ENCODE data around the gene CD38. TPM values are rescaled to one million over a fixed set of nuclear protein-coding genes. Genes with fewer than 3 reads are reported as not detected.

CD38 gene
- total RNA-seq, 1 donor from 2014 or later = 2.6 TPM

- no peak for DNase-seq (ENCODE audit: low spot score)
These were observed 90.0 kb downstream of the CD38 start for GRCh38 chr4:15868111-15868510.

DNA sequence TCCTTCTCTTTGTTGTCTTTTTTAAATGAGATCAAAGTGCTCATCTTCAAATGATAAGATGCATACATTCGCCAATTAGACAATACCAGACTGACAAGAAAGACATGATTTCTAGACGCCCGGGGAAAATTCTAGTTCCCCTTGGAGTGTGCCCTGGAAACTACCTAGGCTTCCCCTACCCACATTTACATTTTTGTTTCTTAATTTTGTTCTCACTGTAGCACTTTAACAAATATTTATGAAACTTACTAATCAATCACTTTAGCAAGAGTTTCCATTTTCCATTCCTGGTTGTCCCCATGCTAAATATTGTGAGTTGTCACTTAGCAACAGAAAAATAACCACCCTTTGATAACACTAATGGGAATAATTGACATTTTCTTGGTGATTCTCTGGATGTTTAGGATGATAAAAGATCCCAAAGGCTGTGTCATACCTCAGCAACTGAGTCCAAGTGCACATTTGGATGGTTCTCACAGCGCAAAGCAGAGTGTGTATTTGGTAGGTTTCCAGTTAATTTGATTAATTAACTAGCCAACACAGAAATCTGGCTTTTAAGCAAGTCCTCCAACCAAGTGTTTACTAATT, 90.8 kb downstream of the CD38 start:
- DNase-seq (ENCODE audit: low spot score) = no peak

DNA sequence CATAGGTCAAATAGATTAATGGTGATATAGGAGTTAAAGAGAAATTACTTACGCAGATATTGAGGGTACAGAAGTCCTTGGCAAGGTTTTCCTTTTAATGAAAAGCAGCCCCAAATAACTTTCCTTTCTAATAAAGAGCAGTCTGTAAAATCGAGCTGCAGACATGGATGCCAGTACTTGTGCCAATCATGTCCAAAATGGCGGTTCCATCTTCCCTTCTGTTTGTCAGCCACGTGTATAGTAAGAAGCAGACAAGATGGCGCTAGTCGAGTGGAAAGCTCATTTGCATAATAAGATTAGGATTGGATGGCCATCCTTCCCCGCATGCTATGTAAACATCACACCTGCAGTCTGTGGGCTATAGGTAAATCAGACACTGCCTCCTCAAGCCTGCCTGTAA, 92.0 kb downstream of the CD38 start:
- DNase-seq (ENCODE audit: low spot score) = peak; percentile 6

DNA sequence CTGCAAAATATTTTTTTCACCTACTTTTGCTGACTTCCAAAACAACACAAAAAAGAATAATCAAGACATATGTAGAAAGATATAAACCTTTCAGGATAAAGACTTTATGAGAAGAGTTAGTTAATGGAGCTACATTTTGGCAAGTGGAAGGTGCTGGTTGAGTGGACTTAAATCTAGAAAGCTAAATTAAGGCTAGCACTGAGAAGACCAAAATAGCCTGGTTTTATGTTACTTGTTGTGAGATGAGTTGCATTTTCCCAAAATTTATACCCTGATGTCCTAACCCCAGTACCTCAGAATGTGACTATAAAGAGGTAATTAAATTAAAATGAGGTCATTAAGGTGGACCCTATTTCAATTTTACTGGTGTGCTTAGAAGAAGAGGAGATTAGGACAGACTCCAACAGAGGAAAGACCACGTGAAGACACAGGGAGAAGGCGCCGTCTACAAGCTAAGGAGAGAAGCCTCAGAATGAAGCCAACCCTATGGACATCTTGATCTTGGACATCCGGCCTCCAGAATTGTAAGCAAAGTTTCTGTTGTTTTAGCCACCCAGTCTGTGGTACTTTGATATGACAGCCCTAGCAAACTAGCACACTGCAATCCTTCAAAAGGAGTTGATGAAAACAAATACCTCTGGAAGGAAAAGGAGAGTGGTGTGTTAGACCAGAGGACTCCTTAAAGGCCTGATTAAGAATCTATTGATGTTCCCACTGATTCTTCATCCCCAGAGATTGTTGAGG, 93.0 kb downstream of the CD38 start:
- DNase-seq (ENCODE audit: low spot score) = no peak

DNA sequence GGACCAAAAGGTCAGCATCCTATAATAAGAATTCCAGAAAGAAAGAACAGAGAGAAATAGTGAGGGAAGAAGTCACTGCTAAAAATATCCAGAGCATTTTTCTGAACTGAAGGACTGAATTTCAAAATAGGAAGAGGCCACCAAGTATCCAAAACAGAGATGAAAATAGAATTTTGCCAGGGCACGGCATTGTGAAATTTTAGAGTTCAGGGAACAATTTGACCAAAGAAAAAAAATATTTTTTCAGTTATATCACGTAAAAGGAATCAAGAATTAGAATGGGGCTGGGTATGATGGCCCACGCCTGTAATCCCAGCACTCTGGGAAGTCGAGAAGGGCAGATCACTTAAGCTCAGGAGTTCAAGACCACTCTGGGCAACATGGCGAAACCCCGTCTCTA, 95.0 kb downstream of the CD38 start:
- peak; percentile 20 for DNase-seq (ENCODE audit: low spot score)

DNA sequence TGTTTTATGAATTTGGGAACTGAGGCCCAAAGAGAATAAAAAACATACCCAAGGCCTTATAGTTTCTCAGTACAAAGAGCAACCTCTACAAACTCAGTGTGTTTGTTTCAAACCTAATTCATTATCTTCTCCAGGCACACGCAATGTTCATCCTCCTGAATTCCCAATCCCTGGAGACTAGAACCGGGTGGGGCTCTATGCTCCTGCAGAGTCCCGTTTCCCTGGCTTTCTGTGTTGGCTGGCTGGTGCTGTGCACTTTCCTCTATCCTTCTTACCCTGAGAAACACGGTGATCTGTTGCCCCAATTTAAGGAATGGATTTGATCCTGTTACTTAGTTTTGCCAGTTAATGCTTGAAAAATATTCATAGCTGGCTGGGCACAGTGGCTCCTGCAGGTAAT, 96.5 kb downstream of the CD38 start:
- DNase-seq (ENCODE audit: low spot score) = peak; percentile 5

GRCh38 chr4:15875663-15876460, 97.7 kb downstream of the CD38 start:
- peak; percentile 12 for DNase-seq (ENCODE audit: low spot score)

DNA sequence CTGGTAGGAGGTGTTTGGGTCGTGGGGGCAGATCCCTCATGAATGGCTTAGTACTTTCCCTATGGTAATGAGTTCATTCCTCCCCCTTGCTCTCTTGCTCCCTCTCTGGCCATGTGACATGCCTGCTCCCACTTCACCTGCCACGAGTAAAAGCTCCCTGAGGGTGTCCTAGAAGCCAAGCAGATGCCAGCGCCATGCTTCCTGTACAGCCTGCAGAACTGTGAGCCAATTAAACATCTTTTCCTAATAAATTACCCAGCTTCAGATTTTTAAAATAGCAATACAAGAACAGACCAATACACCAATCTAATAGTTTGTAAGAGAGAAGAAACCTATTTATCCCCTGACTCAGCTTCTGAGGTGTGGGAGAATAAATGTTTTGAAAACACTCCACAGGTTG, 99.9 kb downstream of the CD38 start:
- peak; percentile 23 for DNase-seq (ENCODE audit: low spot score)

- no peak for DNase-seq (ENCODE audit: low spot score)
These were observed 103.7 kb downstream of the CD38 start for GRCh38 chr4:15881820-15882219.

DNA sequence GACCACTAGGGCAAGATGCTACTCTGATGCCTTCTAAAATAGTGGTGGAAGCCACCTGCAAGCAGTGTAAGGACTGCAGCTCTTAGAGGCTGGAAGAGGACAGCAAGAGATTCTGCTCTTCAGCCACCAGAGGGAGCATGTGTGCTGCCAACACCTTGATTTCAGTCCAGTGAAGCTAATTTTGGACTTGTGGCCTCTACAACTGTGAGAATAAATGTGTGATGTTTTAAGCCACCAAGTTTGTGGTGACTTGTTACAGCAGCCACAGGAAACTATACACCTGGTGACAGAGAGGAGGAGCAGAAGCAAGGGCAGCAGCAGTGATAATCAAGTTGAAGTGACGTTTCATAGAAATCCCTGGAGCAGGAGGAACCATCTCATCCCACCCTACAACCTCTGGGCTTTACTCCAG, 104.6 kb downstream of the CD38 start:
- peak; percentile 49 for DNase-seq (ENCODE audit: low spot score)

DNA sequence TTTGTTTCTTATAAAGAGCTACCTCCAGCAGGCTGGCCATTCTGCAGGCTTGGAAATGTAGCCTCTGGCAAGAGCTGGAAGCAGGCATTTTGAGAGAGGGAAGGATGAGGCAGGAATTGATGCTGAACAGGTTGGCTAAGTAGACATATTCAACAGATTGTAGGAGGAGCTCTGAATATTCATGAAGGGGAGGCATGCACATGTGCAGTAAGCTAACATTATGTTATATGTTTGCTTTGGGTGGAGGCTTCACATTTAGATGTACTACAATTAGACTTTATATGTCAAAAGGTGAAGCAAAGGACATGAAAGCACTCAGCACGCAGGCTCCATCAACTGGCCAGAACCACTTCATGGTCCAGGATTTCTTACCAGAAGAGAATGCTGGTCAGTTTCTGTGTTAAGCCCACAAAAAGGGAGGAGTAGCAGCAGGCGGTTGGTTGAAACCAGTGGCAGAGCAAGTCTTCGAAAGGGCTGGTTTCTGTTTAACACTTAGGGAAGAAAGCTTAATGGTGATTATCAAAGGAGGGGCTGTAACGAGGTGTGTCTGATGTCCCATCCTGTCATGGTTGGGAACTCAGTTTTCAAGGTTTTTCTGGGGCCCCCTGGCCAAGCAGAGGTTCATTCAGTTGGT, 105.6 kb downstream of the CD38 start:
- peak; percentile 23 for DNase-seq (ENCODE audit: low spot score)

DNA sequence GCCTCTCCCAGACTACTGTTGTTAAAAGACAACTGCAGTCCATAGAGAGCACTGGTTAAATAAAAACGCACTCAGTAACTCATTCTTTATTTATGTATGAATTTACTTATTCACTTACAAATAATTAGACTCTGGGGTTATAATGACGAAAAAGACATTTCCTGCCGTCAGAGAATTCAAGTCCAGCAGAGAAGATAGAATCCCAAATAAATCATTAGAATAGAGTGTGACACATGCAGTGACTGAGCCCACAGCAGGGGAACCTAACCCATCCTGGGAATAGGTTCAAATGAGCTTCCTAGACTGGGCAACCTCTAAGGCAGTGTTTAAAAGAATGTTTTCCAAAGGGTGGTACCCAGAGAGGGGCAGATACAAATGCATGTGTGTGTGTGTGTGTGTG, 106.5 kb downstream of the CD38 start:
- peak; percentile 17 for DNase-seq (ENCODE audit: low spot score)

- DNase-seq (ENCODE audit: low spot score) = no peak
These were observed 107.3 kb downstream of the CD38 start for GRCh38 chr4:15885422-15885821.

DNA sequence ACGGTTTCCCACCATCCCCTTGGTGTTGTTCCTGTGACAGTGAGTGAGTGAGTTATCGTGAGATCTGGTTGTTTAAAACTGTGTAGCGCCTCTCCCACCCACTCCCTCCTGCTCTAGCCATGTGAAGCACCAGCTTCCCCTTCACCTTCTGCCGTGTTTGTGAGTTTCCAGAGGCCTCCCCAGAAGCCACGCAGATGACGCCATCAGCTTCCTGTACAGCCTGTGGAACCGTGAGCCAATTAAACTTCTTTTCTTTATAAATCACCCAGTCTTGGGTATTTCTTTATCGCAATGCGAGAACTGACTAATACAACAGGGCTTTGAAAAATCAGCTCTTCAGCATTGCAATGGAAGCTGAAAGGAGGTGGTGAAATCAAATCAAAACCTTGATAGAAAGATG, 110.4 kb downstream of the CD38 start:
- DNase-seq (ENCODE audit: low spot score) = no peak

GRCh38 chr4:15890246-15890829, 112.2 kb downstream of the CD38 start:
- no peak for DNase-seq (ENCODE audit: low spot score)

DNA sequence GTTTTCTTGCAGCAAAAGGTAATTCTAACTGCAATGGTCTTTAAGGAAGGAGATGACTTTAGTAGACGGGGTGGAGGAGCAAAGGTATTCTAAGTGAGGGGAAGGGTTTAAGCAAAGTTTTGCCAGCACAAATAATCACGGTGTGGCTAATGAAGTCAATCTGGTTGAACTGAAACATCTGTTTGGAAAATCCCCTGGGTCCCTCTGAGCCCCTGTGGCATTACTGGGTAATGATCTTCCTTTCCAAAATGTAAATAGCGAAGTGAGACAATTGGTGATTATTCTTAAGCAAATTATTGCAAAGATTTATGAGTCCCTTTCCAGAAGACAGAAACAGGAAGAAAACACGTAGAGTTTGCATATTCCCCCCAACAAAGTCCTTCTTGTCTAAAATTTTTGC, 113.2 kb downstream of the CD38 start:
- DNase-seq (ENCODE audit: low spot score) = no peak

GRCh38 chr4:15893962-15894361, 115.8 kb downstream of the CD38 start:
- no peak for DNase-seq (ENCODE audit: low spot score)

DNA sequence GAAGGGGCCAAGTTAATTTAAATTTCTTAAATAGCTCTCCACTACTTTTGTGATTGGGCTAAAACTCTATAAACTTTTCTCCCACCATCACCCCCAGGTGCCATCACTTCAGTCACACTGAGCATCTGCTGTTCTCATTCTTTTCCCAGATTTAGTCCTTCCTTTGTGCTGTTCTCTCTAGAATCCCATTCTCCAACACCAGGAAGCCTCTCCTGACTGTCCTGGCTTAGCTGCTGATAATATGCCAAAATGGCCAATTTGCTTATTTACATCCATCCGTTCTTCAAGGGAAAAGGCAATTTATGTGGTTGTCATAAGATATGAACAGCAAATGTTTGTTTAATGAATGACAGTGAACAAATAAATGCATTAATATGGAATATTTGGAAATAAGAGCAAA, 116.3 kb downstream of the CD38 start:
- no peak for DNase-seq (ENCODE audit: low spot score)

- no peak for DNase-seq (ENCODE audit: low spot score)
These were observed 117.1 kb downstream of the CD38 start for GRCh38 chr4:15894921-15895916.

DNA sequence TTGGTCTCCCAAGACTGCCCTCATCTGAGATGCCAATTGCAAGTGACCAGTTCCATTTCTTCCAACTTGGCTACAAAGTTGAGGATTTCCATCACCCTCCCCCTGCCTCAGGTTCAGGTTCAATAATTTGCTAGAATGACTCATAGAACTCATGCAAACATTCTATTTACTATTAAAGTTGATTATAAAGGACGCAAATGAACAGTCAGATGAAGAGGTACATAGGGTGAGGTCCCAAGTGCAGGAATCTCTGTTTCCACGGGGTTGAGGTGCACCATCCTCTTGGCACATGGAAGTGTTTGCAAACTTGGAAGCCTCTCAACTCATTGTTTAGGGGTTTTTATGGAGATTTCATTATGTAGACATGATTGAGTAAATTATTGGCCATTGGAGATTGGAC, 119.4 kb downstream of the CD38 start:
- no peak for DNase-seq (ENCODE audit: low spot score)

- DNase-seq (ENCODE audit: low spot score) = no peak
These were observed 120.8 kb downstream of the CD38 start for GRCh38 chr4:15898902-15899301.
